HEK293 (cell line): Measurements from ENCODE around the gene APBB2.

Experiments used
- KLF1 ChIP-seq: fragments of 450-650 bp; formaldehyde crosslinking; IDR thresholded peaks from 2 replicates; pipeline ENCODE4 v1.5.1; 2016; ENCODE audit warnings: missing biosample characterization, missing genetic modification characterization
- ZBTB17 ChIP-seq: fragments of 450-650 bp; formaldehyde crosslinking; IDR thresholded peaks from 2 replicates; pipeline ENCODE4 v1.5.1; 2016; ENCODE audit warnings: missing biosample characterization, missing genetic modification characterization
- ZNF184 ChIP-seq: fragments of 450-650 bp; IDR thresholded peaks from 2 replicates; pipeline ENCODE4 v1.5.1; 2018; ENCODE audit warnings: missing biosample characterization, mild to moderate bottlenecking, missing genetic modification characterization
- ZNF677 ChIP-seq: fragments of 450-650 bp; IDR thresholded peaks from 2 replicates; pipeline ENCODE4 v1.5.0; 2018; ENCODE audit warnings: missing biosample characterization, mild to moderate bottlenecking, missing genetic modification characterization, moderate library complexity

GRCh38 chr4:40992472-40993295 is 221.7 kb downstream of the APBB2 start:
- no peak for TF ChIP-seq ZNF184 (tag by site-specific recombination)
- no peak for TF ChIP-seq ZBTB17 (tag by site-specific recombination)
- TF ChIP-seq KLF1 (tag by site-specific recombination), result no peak
- no peak for TF ChIP-seq ZNF677 (tag by site-specific recombination)
